OCI-LY7 (cell line): Measurements from ENCODE around the gene GJB5. TPM values are rescaled to one million over a fixed set of nuclear protein-coding genes. Genes with fewer than 3 reads are reported as not detected.
A peak's percentile ranks its signal among the peaks of the same experiment; 100 is the strongest.

ENCODE experiments used
- Bru-seq: library from RNA; stranded (reverse); fragments of 400-500 nt; gene quantifications from one replicate; lab custom pipeline; 2021; lab: Mats Ljungman, UMichigan
- BruChase-seq, 2 experiments: library from RNA; stranded (reverse); fragments of 400-500 nt; gene quantifications; one replicate each; lab custom pipeline; 2021; lab: Mats Ljungman, UMichigan
- BruUV-seq: library from RNA; stranded (reverse); fragments of 400-500 nt; replicated peaks from 2 replicates; lab custom pipeline; 2021; lab: Mats Ljungman, UMichigan
- CTCF ChIA-PET: fragments of 300-600 bp; sonication (Branson Sonifier 250); formaldehyde crosslinking; loops from one replicate; lab custom pipeline; 2022; ENCODE audit warnings: antibody characterized with exemption; ENCODE audit not compliant: unreplicated experiment; lab: Charles Lee
- POLR2A ChIA-PET: fragments of 300-600 bp; sonication (Branson Sonifier 250); formaldehyde crosslinking; loops from one replicate; lab custom pipeline; 2022; ENCODE audit warnings: antibody characterized with exemption; lab: Charles Lee
- DNase-seq: peaks from one replicate; pipeline ENCODE4 v3.0.0-alpha.2; 2015; ENCODE audit warnings: low spot score
- H2AFZ ChIP-seq: fragments of 200-600 bp; sonication (generic), shearing (Covaris generic); 2 replicates; pipeline ENCODE4 v1.6.1; 2014; ENCODE audit warnings: mild to moderate bottlenecking, antibody characterized with exemption, low read length, moderate library complexity
- H3K27ac ChIP-seq: fragments of 200-600 bp; sonication (generic); 2 replicates; pipeline ENCODE4 v1.5.1; 2014; ENCODE audit warnings: mixed run types, low read depth, mild to moderate bottlenecking, moderate library complexity, low read length, inconsistent platforms; ENCODE audit not compliant: poor library complexity, severe bottlenecking
- H3K36me3 ChIP-seq: fragments of 200-600 bp; sonication (generic); 2 replicates; pipeline ENCODE4 v1.6.1; 2014; ENCODE audit warnings: mild to moderate bottlenecking, antibody characterized with exemption, low read length, moderate library complexity, mixed read lengths; ENCODE audit not compliant: insufficient read depth
- H3K4me1 ChIP-seq: fragments of 200-600 bp; sonication (generic); 2 replicates; pipeline ENCODE4 v1.5.1; 2014; ENCODE audit warnings: mild to moderate bottlenecking, low read length; ENCODE audit not compliant: insufficient read depth, poor library complexity, severe bottlenecking
- H3K4me2 ChIP-seq: fragments of 200-600 bp; sonication (generic); 2 replicates; pipeline ENCODE4 v1.6.1; 2014; ENCODE audit warnings: mild to moderate bottlenecking, low read length
- H3K4me3 ChIP-seq: fragments of 200-600 bp; sonication (generic); 2 replicates; pipeline ENCODE4 v1.5.1; 2014; ENCODE audit warnings: mild to moderate bottlenecking, low read depth, low read length; ENCODE audit not compliant: poor library complexity, severe bottlenecking
- H3K79me2 ChIP-seq: fragments of 200-600 bp; sonication (generic); 2 replicates; pipeline ENCODE4 v1.6.1; 2016; ENCODE audit warnings: low read depth, mild to moderate bottlenecking, low read length, moderate library complexity, mixed read lengths; ENCODE audit not compliant: insufficient read depth
- H3K9me2 ChIP-seq: fragments of 200-600 bp; sonication (generic); 2 replicates; pipeline ENCODE4 v1.6.1; 2016; ENCODE audit warnings: mild to moderate bottlenecking, low read length, mixed read lengths; ENCODE audit not compliant: insufficient read depth
- H3K9me3 ChIP-seq: fragments of 200-600 bp; sonication (generic); 2 replicates; pipeline ENCODE4 v1.6.1; 2014; ENCODE audit warnings: mild to moderate bottlenecking, mixed run types, low read length, mixed read lengths
- H4K20me1 ChIP-seq: fragments of 200-600 bp; sonication (generic); 2 replicates; pipeline ENCODE4 v1.6.1; 2014; ENCODE audit warnings: mild to moderate bottlenecking, antibody characterized with exemption, low read length, moderate library complexity, mixed read lengths; ENCODE audit not compliant: insufficient read depth
- EZH2phosphoT487 ChIP-seq: fragments of 200-600 bp; sonication (generic); IDR thresholded peaks from 2 replicates; pipeline ENCODE4 v1.6.1; 2018; ENCODE audit warnings: low read depth, borderline replicate concordance, mild to moderate bottlenecking, mixed run types, antibody characterized with exemption, low read length, moderate library complexity, mixed read lengths
- intact Hi-C: fragments of 100-400 bp; cut with micrococcal nuclease; formaldehyde crosslinking; loops from one replicate; pipeline ENCODE4 v1.10.0; 2022; ENCODE audit not compliant: unreplicated experiment
- long read RNA-seq: library from polyadenylated mRNA; stranded (forward); transcript quantifications from one replicate; pipeline ENCODE4 v2.0.0, GENCODE V29; 2022
- total RNA-seq, 2 experiments: library from RNA; depleted of rRNA in 1 of 2; stranded (reverse); fragments of >200 nt in 1 of 2; shearing (Covaris generic) in 1 of 2; gene quantifications; 2 replicates each; pipeline ENCODE4 v1.2.3, GENCODE V29; 2014 to 2022
- TF ChIP-seq, protein P1 (sequence below): fragments of 200-600 bp; sonication (generic); conservative IDR thresholded peaks from 2 replicates; pipeline ENCODE4 v1.5.1; 2014; ENCODE audit warnings: mild to moderate bottlenecking, antibody characterized with exemption, low read length, moderate library complexity, mixed read lengths

The GJB5 gene
- total RNA-seq (2014; rRNA removed; shearing (Covaris generic)) (not detected in 2 replicates), total RNA-seq (2022) (not detected in 2 replicates), Bru-seq, nascent RNA (not detected), BruChase-seq, experiment 1, labeled RNA remaining after a 6-hour chase (percentile 15 among the genes with signal in this experiment), BruChase-seq, experiment 2, labeled RNA remaining after a 2-hour chase (percentile 15 among the genes with signal in this experiment)
- long read RNA-seq, result 0 reads

GRCh38 chr1:34754964-34755637, at the start of gene GJB5:
GJB5 (plus strand) TSS chr1:34755047; CDS start chr1:34757331, 2,284 bp downstream.
- H3K4me2 ChIP-seq, result no peak within 1 kb of the TSS
- no peaks in the 10 kb centered on the region for H3K36me3 ChIP-seq
- no peaks in the 10 kb centered on the region for H4K20me1 ChIP-seq
- no TSS peak for BruUV-seq
- DNase-seq, result no peak
- H3K4me3 ChIP-seq, result no peak within 1 kb of the TSS
- no peaks in the 10 kb centered on the region for H3K9me3 ChIP-seq
- no peak within 1 kb of the TSS for H3K27ac ChIP-seq
- H3K79me2 ChIP-seq, result no peaks in the 10 kb centered on the region
- ChIA-PET POLR2A (no interaction called here), CTCF (no interaction called here)
- no peak for TF ChIP-seq EZH2phosphoT487
- TF ChIP-seq, protein P1, sequence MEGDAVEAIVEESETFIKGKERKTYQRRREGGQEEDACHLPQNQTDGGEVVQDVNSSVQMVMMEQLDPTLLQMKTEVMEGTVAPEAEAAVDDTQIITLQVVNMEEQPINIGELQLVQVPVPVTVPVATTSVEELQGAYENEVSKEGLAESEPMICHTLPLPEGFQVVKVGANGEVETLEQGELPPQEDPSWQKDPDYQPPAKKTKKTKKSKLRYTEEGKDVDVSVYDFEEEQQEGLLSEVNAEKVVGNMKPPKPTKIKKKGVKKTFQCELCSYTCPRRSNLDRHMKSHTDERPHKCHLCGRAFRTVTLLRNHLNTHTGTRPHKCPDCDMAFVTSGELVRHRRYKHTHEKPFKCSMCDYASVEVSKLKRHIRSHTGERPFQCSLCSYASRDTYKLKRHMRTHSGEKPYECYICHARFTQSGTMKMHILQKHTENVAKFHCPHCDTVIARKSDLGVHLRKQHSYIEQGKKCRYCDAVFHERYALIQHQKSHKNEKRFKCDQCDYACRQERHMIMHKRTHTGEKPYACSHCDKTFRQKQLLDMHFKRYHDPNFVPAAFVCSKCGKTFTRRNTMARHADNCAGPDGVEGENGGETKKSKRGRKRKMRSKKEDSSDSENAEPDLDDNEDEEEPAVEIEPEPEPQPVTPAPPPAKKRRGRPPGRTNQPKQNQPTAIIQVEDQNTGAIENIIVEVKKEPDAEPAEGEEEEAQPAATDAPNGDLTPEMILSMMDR, result no peak
- no peaks in the 10 kb centered on the region for H3K9me2 ChIP-seq
- intact Hi-C loops, result no loop called here
- H2AFZ ChIP-seq, result no peak within 1 kb of the TSS
- H3K4me1 ChIP-seq, result no peaks in the 10 kb centered on the region

- no peak for TF ChIP-seq EZH2phosphoT487
- TF ChIP-seq, protein P1, result no peak
- no peaks in the 10 kb centered on the region for H3K79me2 ChIP-seq
- intact Hi-C loops, result no loop called here
- no peak overlapping the region for H3K4me2 ChIP-seq
- H2AFZ ChIP-seq, result no peak overlapping the region
- H3K27ac ChIP-seq, result no peak overlapping the region
- CTCF ChIA-PET, result no interaction called here
- no peak for DNase-seq
- H3K4me3 ChIP-seq, result no peak overlapping the region
- no peaks in the 10 kb centered on the region for H3K9me2 ChIP-seq
- H3K36me3 ChIP-seq, result no peaks in the 10 kb centered on the region
- no TSS peak for BruUV-seq
- H4K20me1 ChIP-seq, result no peaks in the 10 kb centered on the region
- H3K9me3 ChIP-seq, result no peaks in the 10 kb centered on the region
- POLR2A ChIA-PET, result no interaction called here
- no peaks in the 10 kb centered on the region for H3K4me1 ChIP-seq
Measured at GRCh38 chr1:34705077-34705476, 49.8 kb upstream of the GJB5 start.

DNA sequence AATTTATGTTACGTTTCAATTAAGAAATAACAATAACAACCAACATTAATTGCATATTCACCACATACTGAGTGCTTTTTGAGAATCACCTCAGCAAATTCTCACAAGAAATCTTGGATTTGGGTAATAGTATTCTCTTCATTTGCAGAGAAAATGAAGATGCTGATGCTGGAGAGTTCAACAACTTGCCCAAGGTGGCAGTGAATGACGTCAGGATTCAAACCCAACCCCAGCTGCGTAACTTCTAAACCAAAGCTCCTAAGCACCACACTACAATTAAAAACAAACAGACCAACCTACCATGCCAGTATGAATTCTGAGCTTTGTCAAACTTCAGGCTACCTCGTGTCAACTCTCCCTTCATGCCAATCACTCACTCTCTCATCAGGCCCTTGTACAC, 46.7 kb upstream of the GJB5 start:
- no peak for DNase-seq
- intact Hi-C loops, result no loop called here
- Histone ChIP-seq H3K9me3 (no peaks in the 10 kb centered on the region), H4K20me1 (no peaks in the 10 kb centered on the region), H3K9me2 (no peaks in the 10 kb centered on the region), H3K4me3 (no peak overlapping the region), H2AFZ (no peak overlapping the region), H3K27ac (no peak overlapping the region), H3K4me1 (no peaks in the 10 kb centered on the region), H3K79me2 (no peaks in the 10 kb centered on the region), H3K36me3 (no peaks in the 10 kb centered on the region), H3K4me2 (no peak overlapping the region)
- no peak for TF ChIP-seq EZH2phosphoT487
- TF ChIP-seq, protein P1, result no peak
- ChIA-PET CTCF (no interaction called here), POLR2A (no interaction called here)
- BruUV-seq, result no TSS peak
